AG09309 (cell line): ENCODE measurements around the gene ZSCAN5C.
"Not testable (repeated sequence)": the region's sequence is repeated elsewhere in the genome, so short reads cannot be mapped to it uniquely, and the experiment has no call there.

Experiments used
- DNase-seq: peaks from one replicate; pipeline ENCODE4 v3.0.0-alpha.2; 2010; ENCODE audit warnings: low read depth
- H3K4me3 ChIP-seq: 2 replicates; pipeline ENCODE4 v1.5.1; 2011; ENCODE audit warnings: mild to moderate bottlenecking, low read depth, low read length, moderate library complexity; ENCODE audit not compliant: control insufficient read depth
- TF ChIP-seq, protein P1 (sequence below): IDR thresholded peaks from 2 replicates; pipeline ENCODE4 v1.5.1; 2011; ENCODE audit warnings: mild to moderate bottlenecking, low read depth, low read length, inconsistent platforms; ENCODE audit not compliant: insufficient read depth, control insufficient read depth; ENCODE audit errors: missing control alignments

The ZSCAN5C gene

GRCh38 chr19:56170261-56170660 is 31.8 kb upstream of the ZSCAN5C start:
- DNase-seq: peak; percentile 5
- H3K4me3 ChIP-seq: no peak overlapping the region
- TF ChIP-seq, protein P1, sequence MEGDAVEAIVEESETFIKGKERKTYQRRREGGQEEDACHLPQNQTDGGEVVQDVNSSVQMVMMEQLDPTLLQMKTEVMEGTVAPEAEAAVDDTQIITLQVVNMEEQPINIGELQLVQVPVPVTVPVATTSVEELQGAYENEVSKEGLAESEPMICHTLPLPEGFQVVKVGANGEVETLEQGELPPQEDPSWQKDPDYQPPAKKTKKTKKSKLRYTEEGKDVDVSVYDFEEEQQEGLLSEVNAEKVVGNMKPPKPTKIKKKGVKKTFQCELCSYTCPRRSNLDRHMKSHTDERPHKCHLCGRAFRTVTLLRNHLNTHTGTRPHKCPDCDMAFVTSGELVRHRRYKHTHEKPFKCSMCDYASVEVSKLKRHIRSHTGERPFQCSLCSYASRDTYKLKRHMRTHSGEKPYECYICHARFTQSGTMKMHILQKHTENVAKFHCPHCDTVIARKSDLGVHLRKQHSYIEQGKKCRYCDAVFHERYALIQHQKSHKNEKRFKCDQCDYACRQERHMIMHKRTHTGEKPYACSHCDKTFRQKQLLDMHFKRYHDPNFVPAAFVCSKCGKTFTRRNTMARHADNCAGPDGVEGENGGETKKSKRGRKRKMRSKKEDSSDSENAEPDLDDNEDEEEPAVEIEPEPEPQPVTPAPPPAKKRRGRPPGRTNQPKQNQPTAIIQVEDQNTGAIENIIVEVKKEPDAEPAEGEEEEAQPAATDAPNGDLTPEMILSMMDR: no peak

DNA sequence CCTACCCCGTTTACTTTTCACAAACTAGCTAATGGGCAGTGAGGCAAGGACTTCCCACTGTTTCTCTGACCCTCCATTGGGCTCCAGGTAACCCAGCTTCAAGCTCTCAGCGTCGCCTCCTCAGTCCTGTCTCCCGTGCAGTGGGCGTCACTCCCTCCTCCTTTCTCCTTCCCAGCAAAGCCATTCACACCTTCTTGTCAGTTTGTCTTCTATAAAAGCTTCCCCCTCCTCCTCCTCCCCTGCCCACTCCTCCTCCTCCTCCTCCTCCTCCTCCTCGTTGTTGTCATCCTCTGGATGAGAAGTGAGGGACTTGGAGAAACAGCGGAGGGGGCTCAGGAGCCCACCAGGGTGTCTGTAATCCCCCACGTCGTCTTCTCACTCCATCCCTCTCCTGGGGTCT is 28.0 kb upstream of the ZSCAN5C start:
- TF ChIP-seq, protein P1: no peak

GRCh38 chr19:56174550-56174949 is 27.5 kb upstream of the ZSCAN5C start:
- TF ChIP-seq, protein P1: no peak
- DNase-seq: no peak
- H3K4me3 ChIP-seq: no peak overlapping the region

More for the DNA sequence above, 28.0 kb upstream of the ZSCAN5C start:
- H3K4me3 ChIP-seq: no peak overlapping the region
- DNase-seq: no peak

GRCh38 chr19:56175861-56176307 is 26.2 kb upstream of the ZSCAN5C start, which contains the start of gene GALP:
TSS of gene GALP (plus strand) at chr19:56176008. CDS start at chr19:56177109, 1,101 bp downstream.
- DNase-seq, H3K4me3 ChIP-seq: not testable (repeated sequence)

- not testable (repeated sequence) for DNase-seq, H3K4me3 ChIP-seq
Observed at GRCh38 chr19:56176310-56176709, 25.8 kb upstream of the ZSCAN5C start.

DNA sequence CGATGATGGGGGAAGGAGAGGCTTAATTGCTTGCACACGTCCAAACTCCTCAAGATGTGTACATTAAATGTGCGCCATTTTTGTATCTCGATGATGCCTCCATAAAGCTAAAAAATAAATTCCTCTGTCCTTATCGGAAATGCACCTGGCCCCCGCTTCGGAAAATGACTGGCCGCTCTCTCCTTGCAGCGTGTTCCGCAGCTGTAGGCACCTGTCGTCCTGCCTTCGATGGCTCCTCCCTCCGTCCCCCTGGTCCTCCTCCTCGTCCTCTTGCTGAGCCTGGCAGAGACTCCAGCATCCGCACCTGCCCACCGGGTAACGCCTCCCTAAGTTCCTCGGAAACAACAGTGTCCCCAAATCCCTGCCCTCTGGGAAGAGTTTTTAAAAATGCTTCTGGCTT is 25.2 kb upstream of the ZSCAN5C start:
- no peak for DNase-seq
- no peak overlapping the region for H3K4me3 ChIP-seq
- TF ChIP-seq, protein P1: no peak

GRCh38 chr19:56177564-56178243 is 24.4 kb upstream of the ZSCAN5C start:
- DNase-seq: no peak
- TF ChIP-seq, protein P1: no peak
- no peak overlapping the region for H3K4me3 ChIP-seq

- TF ChIP-seq, protein P1: no peak
Observed at GRCh38 chr19:56189785-56190184, 12.3 kb upstream of the ZSCAN5C start.

More at GRCh38 chr19:56189785-56190184, 12.3 kb upstream of the ZSCAN5C start:
- DNase-seq: no peak
- H3K4me3 ChIP-seq: no peak overlapping the region
